NCI-H2227 treated with DMSO at 0.1 percent for 48 hours (cell line): ENCODE data around the gene SNX25.
"Not testable (repeated sequence)": the region's sequence is repeated elsewhere in the genome, so short reads cannot be mapped to it uniquely, and the experiment has no call there.

Source experiments
- DNase-seq: peaks from one replicate; lab custom pipeline; 2025; lab: John Stamatoyannopoulos, UW

Gene SNX25

DNA sequence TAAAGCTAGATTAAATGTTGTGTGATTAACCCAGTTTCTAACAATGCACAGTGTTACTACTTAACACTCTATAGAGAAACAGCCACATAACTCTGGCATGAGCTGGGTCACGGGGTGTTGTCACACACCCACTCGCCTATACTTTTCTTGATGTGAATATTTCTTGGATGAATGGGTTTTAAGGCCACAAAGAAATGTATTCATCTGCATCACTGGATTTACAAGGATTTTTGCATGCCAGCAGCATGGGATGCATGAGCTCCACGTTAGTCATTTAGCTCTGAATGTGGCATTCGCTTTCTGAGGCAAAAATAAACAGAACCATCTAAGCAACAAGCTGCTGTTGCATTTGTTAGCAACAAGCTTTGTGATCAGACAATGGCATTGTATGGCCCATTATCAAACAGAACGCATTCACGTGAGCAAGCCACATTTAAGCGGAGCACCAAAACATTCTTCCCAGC is 96.6 kb downstream of the SNX25 start:
- DNase-seq, result no peak

DNA sequence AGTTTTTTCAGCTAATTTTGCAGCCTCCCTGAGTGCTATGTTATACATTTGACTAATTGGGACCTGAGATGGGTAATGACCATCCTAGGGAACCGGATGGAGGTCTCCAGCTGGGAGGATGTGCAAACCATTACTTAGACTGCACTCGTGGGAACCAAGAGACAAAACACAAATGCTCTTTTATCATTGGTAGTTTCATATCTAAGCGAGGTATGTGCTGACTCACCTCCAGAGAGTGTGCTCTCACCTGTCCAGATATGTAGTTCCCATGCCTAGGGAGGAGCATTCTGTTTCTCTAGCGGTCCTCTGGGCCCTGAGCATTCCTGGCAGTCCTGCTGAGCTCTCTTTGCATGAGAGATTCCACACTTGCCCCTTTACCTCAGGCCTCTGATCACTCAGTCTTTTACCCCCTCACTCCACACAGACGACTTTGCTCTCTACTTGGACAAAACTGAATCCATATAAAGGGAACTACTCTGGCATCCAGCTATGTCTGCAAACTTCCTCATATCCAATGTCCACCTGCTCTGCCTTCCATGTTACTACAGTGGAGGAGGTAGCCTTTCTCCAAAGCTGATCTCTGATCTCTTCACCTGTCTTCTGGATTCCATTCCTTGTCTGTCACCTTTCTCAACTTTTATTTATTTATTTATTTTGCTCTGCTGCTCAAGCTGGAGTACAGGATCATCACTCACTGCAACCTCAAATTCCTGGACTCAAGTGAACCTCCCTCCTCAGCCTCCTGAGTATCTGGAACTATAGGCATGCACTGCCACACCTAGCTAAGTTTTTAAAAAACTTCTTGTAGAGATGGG is 97.9 kb downstream of the SNX25 start:
- no peak for DNase-seq

DNA sequence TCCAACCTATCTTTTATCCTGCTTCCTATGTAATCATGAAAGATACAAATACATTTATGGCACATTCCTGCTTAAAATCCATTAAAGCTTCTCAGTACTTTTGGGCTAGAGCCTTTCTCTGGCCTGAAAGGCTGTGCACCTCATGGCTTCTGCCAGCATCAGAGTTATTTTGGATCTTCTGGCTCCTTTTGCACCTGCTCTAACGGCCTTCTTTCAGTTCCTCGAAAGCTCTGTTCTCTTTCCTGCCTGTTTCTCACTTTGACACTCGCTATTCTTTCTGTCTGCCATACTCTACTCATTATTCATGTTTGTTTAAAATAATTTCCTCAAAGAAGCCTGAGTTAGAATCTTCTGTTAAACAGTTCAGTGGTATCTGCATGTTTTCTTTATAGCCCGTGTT is 100.4 kb downstream of the SNX25 start:
- DNase-seq, result no peak

DNA sequence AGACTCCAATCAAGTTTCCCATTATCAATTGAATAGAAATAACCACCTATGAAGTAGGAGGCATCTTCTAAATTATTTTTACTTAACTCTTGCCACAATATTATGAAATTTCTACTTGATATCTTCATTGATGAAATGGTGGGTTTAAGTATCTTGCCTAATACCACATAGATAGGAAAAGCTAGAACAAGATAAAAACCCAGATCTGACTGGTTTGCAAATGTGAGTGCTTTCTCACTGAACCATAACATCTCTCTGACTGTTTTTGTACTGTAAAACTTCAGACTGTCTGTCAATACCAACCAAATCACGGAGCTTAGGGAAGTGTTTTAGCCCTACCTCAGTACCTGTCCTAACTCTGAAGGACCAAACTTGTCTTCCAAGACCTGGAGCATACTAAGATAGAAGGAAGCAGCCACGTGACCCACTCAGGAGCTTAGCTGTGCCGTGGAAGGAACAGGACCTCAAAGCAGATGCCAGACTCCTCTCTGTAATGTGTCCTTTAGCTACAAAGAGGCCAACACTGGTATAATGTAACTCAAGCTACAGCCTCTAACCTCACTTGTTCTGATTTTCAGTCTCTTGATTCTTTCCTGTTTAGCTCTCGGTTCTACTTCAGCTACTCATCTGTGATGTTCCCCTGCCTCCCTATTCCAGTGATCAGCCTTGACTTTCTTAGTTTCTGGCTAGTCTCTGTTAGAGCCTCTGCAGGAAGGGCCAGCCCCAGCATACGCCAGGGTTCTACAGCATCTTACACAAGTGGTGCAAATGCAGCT is 101.9 kb downstream of the SNX25 start:
- no peak for DNase-seq

DNA sequence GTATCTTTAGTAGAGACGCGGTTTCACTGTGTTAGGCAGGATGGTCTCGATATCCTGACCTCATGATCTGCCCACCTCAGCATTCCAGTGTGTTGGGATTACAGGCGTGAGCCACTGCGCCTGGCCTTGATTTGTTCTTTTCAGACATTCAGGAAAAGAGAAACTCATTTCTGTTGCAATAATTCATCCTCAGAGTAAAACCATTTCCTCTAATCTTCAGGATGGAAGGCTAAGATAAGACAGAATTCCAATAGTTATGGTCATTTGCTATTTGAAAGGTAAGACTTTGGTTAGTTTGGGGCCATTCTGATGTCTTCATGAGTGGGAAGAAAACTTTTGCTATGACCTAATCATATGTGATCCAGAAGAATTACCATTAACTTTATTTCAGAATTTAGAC is 103.3 kb downstream of the SNX25 start:
- no peak for DNase-seq

DNA sequence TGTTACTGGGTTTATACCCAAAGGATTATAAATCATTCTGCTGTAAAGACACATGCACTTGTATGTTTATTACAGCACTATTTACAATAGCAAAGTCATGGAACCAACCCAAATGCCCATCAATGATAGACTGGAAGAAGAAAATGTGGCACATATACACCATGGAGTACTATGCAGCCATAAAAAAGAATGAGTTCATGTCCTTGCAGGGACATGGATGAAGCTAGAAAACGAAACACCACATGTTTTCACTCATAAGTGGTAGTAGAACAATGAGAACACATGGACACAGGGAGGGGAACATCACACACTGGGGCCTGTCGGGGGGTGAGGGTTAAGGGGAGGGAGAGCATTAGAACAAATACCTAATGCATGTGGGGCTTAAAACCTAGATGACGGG is 108.1 kb downstream of the SNX25 start:
- DNase-seq, result not testable (repeated sequence)

DNA sequence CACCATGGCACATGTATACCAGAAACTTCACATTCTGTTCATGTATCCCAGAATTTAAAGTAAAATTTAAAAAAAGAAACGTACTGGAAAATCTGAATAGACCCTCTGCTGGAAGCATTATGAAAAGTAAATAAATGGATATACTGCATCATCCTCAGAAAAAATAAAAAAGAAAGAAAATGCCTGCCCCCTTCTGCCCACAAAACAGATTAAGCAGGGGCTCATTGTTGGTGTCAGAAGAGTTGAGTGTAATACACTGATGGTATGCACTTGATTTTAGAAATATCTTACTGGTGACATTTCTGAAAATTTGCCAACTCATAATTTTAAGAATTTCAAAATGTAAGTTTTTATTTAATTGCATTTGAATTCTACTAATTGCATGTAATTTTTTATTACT is 108.5 kb downstream of the SNX25 start:
- no peak for DNase-seq

DNA sequence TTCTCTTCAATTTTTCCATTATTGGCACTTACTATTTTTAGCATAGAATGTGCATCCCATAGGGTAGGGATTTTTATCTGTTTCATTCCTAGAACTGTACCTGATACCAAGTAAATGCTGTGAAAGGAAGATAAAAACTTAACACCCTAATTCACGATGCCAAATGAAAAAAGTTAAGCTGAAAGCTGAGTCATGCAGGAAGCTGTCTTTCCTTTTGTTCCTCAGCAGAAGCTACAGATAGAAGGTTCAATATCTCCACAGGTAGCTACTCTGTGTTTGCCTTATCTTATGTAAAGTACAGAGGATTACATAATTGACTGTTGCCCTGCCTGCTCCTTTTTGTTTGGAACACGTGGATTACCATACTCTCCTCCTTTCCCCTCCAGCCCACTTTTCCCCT is 109.3 kb downstream of the SNX25 start:
- peak; percentile 51 for DNase-seq

DNA sequence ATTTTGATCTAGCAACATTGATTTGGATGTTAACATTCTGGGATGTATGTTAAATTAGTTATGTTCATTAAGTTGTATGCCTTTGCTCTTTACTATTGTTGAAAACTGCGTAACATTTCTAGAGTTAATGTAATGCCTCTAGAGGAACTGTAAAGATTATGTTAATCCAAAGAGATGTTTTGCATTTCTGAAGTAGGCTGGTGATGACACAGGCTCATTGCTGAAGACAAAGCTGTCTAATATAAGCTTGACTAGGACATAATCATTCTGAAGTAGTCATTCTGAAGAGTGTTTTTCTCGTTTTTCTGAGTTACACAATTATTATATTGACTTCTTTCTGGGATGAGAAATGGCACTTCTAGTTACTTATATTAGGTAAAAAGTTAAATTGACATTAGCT is 113.4 kb downstream of the SNX25 start:
- no peak for DNase-seq

DNA sequence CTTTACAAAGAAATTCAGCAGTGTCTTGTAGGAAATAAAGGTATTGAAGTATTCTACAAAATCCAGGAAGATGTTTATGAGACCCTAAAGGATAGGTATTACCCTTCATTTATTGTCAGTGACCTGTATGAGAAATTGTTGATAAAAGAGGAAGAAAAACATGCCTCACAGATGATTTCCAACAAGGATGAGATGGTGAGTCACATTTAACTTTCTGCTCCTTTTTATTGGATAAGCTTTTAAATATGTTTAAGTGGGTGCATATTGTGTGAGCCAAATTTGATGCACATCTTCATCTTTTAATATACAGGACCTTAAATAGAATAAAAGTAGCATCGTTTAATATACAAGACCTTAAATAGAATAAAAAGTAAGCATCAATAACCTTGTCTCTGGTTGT is 114.2 kb downstream of the SNX25 start:
- DNase-seq, result no peak

DNA sequence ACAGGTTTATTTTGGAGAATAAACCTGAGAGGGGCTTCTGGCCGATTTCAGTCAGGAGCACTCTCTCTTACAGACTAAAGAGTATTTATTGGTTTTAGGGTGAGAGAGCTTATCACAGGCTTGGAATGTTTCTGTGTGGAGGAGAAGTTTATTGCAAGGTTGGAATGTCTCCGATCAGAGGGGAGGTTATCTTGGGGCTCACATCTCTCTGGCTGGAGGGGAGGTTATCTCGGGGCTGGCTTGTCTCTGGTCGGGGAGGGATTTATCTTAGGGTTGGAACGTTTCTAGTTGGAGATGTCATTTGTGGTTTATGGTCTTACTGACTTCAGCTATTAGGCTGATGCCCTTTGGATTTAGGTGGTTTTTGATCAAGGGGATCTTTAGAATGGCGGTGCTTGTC is 115.0 kb downstream of the SNX25 start:
- DNase-seq, result not testable (repeated sequence)

DNA sequence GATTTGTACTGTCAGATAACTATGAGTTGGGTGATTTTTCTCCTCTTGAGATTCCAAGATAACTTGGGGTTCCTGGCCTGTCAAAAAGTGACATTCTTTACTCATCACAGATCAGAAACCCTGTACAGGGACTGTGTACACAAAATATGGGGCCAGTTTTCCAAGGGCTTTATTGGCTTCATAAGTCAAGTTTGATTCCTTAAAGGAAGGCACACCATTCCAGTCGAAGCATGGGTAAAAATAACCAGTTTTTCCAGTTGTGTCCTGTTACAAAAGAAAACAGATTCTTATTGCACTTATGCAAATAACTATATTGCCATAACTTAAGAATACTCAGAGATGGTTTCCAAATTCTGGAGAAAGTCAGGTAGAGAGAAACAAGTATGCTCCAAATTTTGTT is 116.3 kb downstream of the SNX25 start:
- DNase-seq, result not testable (repeated sequence)

DNA sequence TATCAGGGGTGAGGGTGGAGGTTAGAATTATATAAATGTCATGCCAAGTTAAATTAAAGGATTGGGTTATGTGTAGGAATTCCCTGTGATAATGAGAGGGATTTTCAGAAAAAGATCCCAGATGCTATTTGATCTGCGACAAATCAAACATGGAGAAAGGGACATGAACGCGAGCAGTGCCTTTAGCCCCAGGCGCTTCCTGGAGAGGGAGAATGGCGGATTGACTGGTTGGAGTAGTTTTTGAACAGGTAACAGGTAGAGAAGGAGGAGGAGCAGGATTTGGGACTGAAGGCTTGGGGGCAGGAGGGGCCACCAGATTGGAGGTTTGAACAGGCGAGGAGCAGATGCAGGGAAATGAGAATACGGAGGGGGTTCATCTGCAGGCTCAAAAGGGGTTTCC is 119.2 kb downstream of the SNX25 start:
- DNase-seq, result no peak

DNA sequence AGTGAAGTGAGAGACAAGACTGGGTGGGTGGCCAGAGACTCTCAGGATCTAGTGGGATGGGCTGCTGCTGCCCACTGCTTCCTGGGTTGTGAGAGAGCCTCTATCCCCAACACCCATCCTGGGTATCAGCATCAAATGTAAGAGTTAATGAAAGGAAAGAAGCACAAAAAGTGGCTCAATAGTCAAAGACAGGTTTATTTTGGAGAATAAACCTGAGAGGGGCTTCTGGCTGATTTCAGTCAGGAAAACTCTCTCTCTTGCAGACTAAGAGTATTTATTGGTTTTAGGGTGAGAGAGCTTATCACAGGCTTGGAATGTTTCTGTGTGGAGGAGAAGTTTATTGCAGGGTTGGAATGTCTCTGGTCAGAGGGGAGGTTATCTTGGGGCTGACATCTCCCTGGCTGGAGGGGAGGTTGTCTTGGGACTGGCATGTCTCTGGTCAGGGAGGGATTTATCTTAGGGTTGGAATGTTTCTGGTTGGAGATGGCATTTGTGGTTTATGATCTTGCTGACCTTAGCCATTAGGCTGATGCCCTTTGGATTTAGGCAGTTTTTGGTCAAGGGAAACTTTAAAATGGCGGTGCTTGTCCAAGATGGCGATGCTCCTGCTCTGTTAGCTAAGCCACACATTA is 120.6 kb downstream of the SNX25 start:
- not testable (repeated sequence) for DNase-seq

DNA sequence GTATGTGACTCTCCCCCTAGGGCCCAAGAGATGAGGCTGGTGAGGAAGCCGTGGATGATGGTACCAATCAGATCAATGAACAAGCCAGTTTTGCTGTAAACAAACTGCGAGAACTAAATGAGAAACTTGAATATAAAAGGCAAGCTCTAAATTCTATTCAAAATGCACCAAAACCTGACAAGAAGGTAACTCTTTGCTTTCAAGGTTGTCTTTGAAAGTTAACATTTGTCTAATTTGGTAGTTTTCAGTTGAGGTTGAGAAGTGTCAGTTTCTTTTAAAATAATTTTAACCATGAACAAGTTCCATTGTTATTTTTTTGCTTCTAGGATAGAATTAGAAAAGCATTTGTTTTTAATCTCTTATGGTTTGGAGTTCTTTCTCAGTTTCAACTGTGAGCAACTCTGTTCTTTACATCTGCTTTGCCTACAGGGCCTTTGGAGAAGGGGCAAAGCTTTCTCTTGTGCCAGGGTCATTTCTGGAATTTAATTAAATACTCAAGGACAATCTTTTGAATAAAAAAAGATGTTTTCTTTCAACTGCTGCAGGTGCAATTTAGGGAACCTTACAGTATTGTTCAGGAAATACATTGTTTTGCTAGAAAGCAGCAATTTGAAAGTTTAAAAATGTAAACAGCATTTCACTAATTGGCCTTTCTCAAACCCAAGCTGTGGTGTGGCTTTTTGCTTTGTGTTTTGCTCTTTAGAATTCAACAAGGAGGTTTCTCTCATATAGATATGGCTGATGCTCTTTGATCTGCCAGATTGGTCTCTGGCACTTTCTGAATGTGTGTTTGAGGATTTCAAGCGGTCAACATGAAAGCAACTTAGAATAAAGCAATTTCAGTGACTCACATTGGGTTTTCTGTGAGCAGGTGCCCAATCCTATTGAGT is 123.4 kb downstream of the SNX25 start:
- DNase-seq, result no peak

DNA sequence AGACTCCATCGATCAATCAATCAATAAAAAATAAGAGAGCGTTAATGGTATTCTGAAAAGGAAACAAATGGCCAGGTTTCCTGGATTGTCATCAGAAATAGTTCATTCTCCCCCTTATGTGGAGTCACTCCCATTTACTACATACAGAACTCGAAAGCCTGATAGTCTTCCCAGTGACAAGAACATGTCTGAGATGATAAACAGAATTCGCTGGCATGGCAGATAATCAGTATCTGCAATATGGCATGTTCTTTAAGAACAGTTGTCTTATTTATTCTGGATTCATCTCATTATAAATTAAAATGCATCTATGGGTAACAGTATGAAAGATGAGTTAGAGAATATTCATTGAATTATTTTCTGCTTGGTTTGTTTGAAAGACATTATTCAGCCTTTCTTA is 124.9 kb downstream of the SNX25 start:
- no peak for DNase-seq

DNA sequence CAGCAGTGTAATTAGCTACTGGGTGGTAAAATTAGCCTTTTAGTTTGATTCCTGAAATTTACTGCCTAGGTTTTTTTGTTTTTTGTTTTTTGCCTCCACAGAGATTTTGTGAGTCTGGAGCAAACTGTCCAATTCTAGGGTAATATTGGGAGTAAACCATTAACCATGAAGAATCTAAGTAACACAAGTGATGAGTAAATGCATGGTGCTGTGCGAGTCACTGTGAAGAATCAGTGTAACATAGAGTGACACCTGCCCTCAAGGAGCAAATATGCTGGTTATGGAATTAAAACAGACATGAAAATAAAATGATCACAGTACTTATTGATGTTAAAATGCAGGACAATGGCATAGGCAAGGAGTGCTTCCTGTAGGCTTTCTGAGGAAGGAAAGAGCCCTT is 126.2 kb downstream of the SNX25 start:
- no peak for DNase-seq

DNA sequence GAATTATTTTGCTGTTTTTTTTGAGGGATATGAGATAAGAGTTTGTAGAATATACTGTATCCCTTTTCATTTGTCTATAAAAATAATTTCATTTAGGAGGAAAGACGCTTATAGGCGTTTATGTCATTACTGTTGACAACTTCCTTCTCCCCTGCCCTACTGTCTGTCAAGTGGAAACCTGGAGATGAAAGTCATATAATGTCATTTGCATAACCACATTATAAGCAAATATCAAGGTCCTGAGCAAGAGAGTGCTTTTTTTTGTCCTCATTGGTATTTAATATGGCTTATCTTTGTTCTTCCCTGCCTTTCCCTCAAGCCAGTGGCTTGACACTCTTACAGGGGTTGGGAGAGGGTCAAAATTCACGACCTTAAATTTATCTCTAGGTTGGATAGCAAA is 130.5 kb downstream of the SNX25 start:
- DNase-seq, result no peak

DNA sequence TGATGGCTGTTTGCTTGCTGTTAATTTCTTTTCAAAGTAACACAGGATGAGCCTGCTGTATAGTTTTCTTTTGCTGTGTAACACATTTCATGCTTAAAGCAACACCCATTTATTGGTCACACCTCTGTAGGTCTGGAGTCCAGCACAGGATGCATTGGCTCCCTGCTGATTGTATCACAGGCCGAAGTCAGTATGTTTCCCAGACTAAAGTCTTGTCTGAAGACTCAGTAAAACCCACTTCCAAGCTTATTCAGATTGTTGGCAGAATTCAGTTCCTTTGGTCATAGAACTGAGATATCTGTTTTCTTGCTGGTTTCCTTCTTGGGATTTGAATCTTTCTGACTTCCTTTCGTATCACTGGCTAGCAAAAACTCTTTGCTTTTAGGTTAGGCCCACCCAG is 132.0 kb downstream of the SNX25 start:
- DNase-seq, result no peak

DNA sequence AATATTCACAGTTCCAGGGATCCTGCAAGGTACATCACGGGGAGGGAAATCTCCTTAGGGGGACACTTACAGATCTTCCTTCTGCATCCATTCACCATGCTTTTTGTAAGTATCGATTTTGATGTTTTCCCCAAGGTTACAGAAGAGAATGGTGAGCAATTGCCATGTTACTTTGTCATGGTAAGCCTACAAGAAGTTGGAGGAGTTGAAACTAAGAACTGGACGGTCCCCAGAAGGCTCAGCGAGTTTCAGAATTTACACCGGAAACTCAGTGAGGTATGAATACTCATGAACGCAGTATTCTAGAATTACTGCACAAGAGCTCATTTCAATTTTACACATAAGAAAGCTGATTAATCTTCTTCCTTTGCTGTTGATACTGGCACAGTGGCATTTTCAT is 132.4 kb downstream of the SNX25 start:
- DNase-seq, result no peak

DNA sequence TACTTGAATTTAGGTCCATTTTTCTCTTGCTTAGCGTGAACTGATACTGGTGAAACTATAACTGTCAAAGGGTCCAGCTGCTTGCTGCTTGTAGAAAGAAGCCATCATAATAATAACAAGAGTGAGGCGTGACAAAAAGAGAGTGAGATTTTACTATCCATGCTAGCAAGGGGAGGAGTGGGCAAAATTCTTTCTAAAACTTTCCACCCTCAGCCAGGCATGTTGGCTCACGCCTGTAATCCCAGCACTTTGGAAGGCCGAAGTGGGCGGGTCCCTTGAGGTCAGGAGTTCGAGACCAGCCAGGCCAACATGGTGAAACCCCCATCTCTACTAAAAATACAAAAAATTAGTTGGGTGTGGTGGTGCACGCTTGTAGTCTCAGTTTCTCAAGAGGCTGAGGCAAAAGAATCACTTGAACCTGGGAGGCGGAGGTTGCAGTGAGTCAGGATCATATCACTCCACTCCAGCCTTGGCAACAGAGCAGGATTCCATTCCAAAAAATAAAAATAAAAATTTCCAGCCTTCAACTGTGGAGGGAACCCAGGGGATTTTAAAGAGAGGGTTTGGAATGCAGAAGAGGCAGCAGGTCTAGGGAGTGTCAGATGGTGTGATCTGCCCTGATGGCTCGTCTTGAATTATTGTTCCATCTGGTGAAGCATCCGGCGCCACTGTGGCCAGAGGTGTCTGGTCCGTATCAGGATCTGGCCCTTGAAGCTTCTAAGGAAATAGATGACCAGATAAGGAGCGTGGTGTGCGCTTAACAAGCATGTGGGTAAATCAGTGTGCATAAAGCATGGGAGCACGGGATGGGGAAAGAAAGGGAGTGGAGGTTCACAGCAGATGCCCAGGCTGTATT is 134.6 kb downstream of the SNX25 start:
- no peak for DNase-seq
